Breast epithelium (tissue), 3 donors: ENCODE data around the gene ELMOD3.

Experiments used
- CTCF ChIP-seq, 3 donors: fragments of 450-650 bp; IDR thresholded peaks; one replicate each; pipeline ENCODE4 v1.5.1; 2016 to 2017; ENCODE audit warnings: antibody characterized with exemption in 3 of 3, mild to moderate bottlenecking in 3 of 3, moderate library complexity in 3 of 3
- POLR2A ChIP-seq: fragments of 450-650 bp; IDR thresholded peaks from one replicate; pipeline ENCODE4 v1.6.1; 2016; ENCODE audit warnings: antibody characterized with exemption, mild to moderate bottlenecking, moderate library complexity

- no peak for TF ChIP-seq CTCF (IDR thresholded peaks at IDR 0.05)
- no peak for TF ChIP-seq POLR2A
Measured at GRCh38 chr2:85422072-85422457, 67.5 kb downstream of the ELMOD3 start.
